ENCODE results near the gene IGIP.

Gene IGIP

DNA sequence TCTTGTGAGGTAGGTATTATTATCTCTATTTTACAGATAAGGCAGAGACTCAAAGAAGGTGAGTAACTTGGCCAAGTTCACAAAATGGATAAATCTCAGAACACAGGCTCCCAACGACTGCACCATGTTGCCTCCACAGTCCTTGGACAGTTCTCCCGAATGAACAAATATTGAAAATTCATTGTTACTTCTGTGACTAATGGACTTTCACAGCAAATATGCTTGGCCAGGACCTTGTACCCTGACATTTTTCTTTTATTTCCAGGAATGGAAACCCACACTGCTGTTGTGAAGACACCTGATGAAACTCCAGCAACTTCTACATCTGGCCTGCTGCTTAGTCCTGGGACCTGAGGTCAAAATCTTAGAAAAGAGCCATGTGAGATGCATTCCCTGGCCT is 46.7 kb downstream of the IGIP start:
- Histone ChIP-seq H4K20me1 (ENCODE audit: insufficient read depth, low read length, poor library complexity, severe bottlenecking) (no peaks in the 10 kb centered on the region), H3K27me3 (ENCODE audit: insufficient read depth, low read length, poor library complexity, severe bottlenecking) (no peaks in the 10 kb centered on the region), H3F3A (ENCODE audit: low read depth) (peaks cover 10% of the 10 kb centered on the region; the same call in 1 of the 2 replicates), H3K4me3 (ENCODE audit: low read length, poor library complexity, severe bottlenecking) (no peak overlapping the region), H3K9ac (ENCODE audit: low read depth, low read length, poor library complexity, severe bottlenecking) (no peak overlapping the region), H3K4me2 (ENCODE audit: low read depth, low read length, poor library complexity, severe bottlenecking) (no peak overlapping the region), H3K36me3 (ENCODE audit: insufficient read depth, low read length) (no peaks in the 10 kb centered on the region), H3K9me3 (ENCODE audit: insufficient read depth, low read depth, low read length) (no peaks in the 10 kb centered on the region), H2AFZ (ENCODE audit: low read length) (no peak overlapping the region), H3K9me2 (replicated peaks; ENCODE audit: low read depth, low read length) (no peaks in the 10 kb centered on the region), H3K79me2 (ENCODE audit: insufficient read depth, low read length) (no peaks in the 10 kb centered on the region), H3K4me1 (ENCODE audit: insufficient read depth, low read length, poor library complexity, severe bottlenecking) (peaks cover 23% of the 10 kb centered on the region)
- TF ChIP-seq EZH2phosphoT487 (IDR thresholded peaks at IDR 0.05; ENCODE audit: borderline replicate concordance): no peak
- TF ChIP-seq, protein P1, sequence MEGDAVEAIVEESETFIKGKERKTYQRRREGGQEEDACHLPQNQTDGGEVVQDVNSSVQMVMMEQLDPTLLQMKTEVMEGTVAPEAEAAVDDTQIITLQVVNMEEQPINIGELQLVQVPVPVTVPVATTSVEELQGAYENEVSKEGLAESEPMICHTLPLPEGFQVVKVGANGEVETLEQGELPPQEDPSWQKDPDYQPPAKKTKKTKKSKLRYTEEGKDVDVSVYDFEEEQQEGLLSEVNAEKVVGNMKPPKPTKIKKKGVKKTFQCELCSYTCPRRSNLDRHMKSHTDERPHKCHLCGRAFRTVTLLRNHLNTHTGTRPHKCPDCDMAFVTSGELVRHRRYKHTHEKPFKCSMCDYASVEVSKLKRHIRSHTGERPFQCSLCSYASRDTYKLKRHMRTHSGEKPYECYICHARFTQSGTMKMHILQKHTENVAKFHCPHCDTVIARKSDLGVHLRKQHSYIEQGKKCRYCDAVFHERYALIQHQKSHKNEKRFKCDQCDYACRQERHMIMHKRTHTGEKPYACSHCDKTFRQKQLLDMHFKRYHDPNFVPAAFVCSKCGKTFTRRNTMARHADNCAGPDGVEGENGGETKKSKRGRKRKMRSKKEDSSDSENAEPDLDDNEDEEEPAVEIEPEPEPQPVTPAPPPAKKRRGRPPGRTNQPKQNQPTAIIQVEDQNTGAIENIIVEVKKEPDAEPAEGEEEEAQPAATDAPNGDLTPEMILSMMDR (conservative IDR thresholded peaks at IDR 0.05; ENCODE audit: low read length): no peak

DNA sequence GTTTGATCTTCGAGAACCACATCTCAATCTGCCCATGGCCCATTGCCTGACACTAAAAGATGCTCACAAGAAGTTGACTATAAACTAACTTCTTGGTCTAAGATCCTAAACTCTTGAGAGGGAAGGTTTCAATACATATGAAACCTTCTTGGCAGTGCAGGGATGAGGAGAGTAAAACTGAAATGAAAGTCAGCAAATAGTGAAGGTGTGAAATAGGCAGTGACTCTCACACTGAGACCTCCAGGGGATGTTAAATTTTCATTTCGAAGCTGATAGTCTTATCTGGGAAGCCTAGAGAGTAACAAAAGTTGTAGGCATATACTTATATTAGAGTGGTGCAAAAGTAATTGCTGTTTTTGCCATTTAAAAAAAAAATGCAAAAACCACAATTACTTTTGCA is 48.3 kb downstream of the IGIP start:
- Histone ChIP-seq H3K4me2 (ENCODE audit: low read depth, low read length, poor library complexity, severe bottlenecking) (peak overlapping the region; percentile 82), H3K4me1 (ENCODE audit: insufficient read depth, low read length, poor library complexity, severe bottlenecking) (peaks cover 18% of the 10 kb centered on the region), H2AFZ (ENCODE audit: low read length) (no peak overlapping the region), H3K9me3 (ENCODE audit: insufficient read depth, low read depth, low read length) (no peaks in the 10 kb centered on the region), H3F3A (ENCODE audit: low read depth) (peaks cover 10% of the 10 kb centered on the region; the same call in 1 of the 2 replicates), H3K4me3 (ENCODE audit: low read length, poor library complexity, severe bottlenecking) (no peak overlapping the region), H3K27me3 (ENCODE audit: insufficient read depth, low read length, poor library complexity, severe bottlenecking) (no peaks in the 10 kb centered on the region), H3K36me3 (ENCODE audit: insufficient read depth, low read length) (no peaks in the 10 kb centered on the region), H4K20me1 (ENCODE audit: insufficient read depth, low read length, poor library complexity, severe bottlenecking) (no peaks in the 10 kb centered on the region), H3K9ac (ENCODE audit: low read depth, low read length, poor library complexity, severe bottlenecking) (no peak overlapping the region), H3K9me2 (replicated peaks; ENCODE audit: low read depth, low read length) (no peaks in the 10 kb centered on the region), H3K79me2 (ENCODE audit: insufficient read depth, low read length) (no peaks in the 10 kb centered on the region)
- no peak for TF ChIP-seq EZH2phosphoT487 (IDR thresholded peaks at IDR 0.05; ENCODE audit: borderline replicate concordance)
- TF ChIP-seq, protein P1 (conservative IDR thresholded peaks at IDR 0.05; ENCODE audit: low read length): no peak

DNA sequence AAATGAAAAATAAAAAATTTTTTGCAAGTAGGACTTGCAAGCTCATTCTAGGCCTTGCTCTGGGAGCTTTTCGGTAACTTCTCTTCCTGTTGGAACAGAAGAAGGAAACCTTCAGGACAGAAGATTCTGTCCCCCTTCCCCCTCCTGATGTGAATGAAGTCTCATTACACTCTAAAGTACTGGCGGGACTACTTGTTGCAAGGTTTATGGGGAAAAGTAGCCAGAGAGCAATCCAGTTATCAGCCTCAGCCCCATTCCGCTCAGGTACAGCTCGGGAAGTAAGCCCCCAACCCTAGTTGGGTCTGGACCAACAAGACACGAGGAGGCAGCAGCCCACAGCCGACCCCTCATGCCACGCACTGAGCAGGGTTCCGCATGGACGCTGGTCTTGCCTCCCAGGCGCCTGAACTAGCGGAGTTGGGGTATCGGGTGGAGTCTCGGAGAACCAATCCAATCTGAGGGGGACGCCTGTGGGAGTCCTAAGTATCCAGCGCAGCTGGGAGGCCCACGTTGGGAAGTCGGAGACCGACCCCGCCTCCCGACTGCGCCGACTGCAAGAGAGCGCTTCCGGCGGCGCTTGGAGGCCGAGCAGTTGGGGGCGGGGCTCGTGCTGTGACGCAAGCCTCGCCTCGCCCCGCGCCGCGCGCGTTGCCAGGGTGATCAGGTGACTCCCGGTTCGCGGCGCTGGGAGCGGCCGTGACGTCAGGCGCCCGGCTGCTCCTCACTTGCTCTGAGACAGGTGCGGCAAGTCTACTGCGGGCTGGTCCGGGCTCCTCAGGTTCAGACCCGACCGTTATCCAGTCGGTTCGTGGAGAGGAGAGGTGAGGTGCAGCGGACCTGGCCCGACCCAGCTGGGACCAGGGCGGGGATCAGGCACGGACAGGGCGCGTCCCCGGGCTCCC is 49.0 kb downstream of the IGIP start, which contains the start of gene CYSTM1:
CYSTM1 (plus strand) TSS at position 724 of the 902 bp plus-strand sequence. CDS start 19,278 bp downstream, outside the sequence.
- Histone ChIP-seq H4K20me1 (ENCODE audit: insufficient read depth, low read length, poor library complexity, severe bottlenecking) (no peaks in the 10 kb centered on the region), H3K36me3 (ENCODE audit: insufficient read depth, low read length) (no peaks in the 10 kb centered on the region), H3K79me2 (ENCODE audit: insufficient read depth, low read length) (no peaks in the 10 kb centered on the region), H3K4me2 (ENCODE audit: low read depth, low read length, poor library complexity, severe bottlenecking) (peak within 1 kb of the TSS; percentile 82), H3F3A (ENCODE audit: low read depth) (peaks cover 10% of the 10 kb centered on the region; the same call in 1 of the 2 replicates), H3K4me1 (ENCODE audit: insufficient read depth, low read length, poor library complexity, severe bottlenecking) (peaks cover 11% of the 10 kb centered on the region), H3K9ac (ENCODE audit: low read depth, low read length, poor library complexity, severe bottlenecking) (peak within 1 kb of the TSS; percentile 72), H3K9me3 (ENCODE audit: insufficient read depth, low read depth, low read length) (no peaks in the 10 kb centered on the region), H3K27me3 (ENCODE audit: insufficient read depth, low read length, poor library complexity, severe bottlenecking) (no peaks in the 10 kb centered on the region), H2AFZ (ENCODE audit: low read length) (peak within 1 kb of the TSS; percentile 98), H3K4me3 (ENCODE audit: low read length, poor library complexity, severe bottlenecking) (peak within 1 kb of the TSS; percentile 83), H3K9me2 (replicated peaks; ENCODE audit: low read depth, low read length) (no peaks in the 10 kb centered on the region)
- no peak for TF ChIP-seq EZH2phosphoT487 (IDR thresholded peaks at IDR 0.05; ENCODE audit: borderline replicate concordance)
- TF ChIP-seq, protein P1 (conservative IDR thresholded peaks at IDR 0.05; ENCODE audit: low read length): no peak

All from Loucy (cell line).